ENCODE measurements around the gene TEKT5.
"Not testable (repeated sequence)": the region's sequence is repeated elsewhere in the genome, so short reads cannot be mapped to it uniquely, and the experiment has no call there.

Gene TEKT5

GRCh38 chr16:10694830-10695229, at the start of gene TEKT5:
Gene TEKT5 (minus strand): TSS chr16:10694930. CDS start chr16:10694873, 57 bp downstream.
- DNase-seq = no peak

- peak; percentile 100 for DNase-seq
Observed at GRCh38 chr16:10743610-10744369, 49.1 kb upstream of the TEKT5 start, which contains the start of gene NUBP1. Gene NUBP1 (plus strand): TSS chr16:10743842. CDS start chr16:10743864, 22 bp downstream.

DNA sequence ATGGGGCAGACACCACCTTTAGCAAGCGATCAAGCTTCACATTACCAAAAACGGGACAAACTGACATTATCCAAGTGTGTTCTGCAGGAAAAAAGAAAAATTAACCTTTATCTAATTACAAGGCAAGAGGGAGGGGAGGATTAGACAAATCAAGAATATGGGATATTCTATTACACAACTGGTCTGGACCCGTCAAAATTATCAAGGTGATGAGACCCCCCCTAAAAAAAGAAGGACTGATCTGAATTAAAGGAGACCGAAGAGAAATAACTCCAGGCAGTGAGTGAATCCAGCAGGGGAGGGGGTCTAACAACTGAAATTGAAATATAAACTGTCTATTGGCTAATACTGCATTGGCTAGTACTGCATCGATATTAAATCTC, 48.5 kb upstream of the TEKT5 start:
- no peak for DNase-seq

DNA sequence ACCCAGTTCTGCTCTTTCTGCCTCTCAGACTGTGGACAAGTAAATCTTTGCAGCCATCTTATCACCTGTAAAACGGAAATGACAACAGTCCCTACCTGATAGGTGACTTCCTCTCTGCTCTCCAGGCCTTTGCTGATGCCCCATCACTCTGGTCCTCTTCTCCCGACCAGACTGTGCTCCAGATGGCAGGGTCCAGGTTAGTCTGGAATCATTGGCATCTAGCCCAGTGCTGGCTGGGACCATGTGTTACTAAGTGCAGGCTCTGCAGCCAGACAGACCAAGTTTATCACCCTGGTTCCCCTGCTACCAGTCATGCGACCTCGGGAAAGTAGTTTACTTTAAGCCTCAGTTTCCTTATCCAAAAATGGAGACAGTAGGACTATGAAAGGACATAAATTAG, 47.1 kb upstream of the TEKT5 start:
- DNase-seq = no peak

DNA sequence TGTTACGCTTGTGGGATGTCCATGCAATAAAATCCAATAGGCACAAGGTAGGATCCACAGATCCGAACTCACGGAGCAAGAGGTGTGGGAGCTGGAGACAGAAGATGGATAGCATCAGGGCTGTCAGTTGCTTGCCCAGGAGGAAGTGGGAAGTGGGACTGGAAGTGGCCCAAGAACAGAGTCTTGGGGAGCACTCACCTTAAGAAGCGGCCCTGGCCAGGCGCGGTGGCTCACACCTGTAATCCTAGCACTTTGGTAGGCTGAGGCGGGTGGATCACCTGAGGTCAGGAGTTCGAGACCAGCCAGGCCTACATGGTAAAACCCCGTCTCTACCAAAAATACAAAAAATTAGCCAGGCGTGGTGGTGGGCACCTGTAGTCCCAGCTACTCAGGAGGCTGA, 46.5 kb upstream of the TEKT5 start:
- not testable (repeated sequence) for DNase-seq

DNA sequence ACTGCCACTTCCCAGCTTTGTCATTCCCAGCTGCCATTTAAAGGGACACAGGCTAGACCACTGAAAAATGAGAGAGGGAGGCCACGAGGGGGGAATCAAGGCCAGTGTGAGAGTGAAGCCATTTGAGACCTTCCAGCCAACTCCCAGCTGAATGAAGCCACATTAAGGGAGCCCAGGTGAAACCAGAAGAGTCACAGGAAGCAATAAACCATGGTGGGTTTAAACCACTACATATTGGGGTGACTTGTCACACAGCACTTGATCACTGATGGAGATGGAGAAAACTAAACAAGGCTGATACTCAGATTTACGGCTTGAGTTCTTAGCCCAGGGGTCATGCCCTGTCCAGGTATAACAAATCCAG, 46.1 kb upstream of the TEKT5 start:
- DNase-seq = no peak

DNA sequence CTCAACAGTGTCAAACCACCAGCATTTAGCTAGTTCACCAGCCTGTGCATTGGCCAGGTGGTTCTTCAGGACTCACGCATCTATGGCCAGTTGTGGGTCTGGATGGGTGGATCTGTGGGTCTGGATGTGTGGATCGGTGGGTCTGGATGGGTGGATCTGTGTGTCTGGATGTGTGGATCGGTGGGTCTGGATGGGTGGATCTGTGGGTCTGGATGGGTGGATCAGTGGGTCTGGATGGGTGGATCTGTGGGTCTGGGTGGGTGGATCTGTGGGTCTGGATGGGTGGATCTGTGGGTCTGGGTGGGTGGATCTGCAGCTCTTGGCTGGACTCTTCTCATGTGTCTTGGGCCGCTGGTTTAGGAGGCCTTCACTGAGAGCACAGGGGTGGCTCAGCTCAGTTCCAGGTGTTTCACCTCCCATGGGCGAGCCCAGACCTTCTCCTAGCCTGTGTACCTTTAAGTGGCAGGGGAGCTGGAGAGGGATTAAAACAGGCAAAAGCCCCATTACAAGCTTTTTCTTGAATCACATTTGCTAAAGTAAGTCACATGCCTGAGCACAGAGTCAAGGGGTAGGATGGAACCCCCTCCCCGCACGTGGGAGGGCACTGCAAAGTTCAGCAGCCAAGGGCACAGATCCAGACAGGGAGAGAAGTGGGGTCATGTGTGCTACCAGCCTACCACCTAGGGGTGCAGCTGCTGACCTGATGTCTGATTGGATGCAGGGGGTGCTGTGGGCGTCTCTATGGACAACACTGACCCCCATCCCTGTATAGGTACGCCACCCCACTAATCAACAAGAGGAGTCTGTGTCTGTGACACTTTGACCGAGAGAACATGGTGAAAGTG, 45.5 kb upstream of the TEKT5 start:
- no peak for DNase-seq

DNA sequence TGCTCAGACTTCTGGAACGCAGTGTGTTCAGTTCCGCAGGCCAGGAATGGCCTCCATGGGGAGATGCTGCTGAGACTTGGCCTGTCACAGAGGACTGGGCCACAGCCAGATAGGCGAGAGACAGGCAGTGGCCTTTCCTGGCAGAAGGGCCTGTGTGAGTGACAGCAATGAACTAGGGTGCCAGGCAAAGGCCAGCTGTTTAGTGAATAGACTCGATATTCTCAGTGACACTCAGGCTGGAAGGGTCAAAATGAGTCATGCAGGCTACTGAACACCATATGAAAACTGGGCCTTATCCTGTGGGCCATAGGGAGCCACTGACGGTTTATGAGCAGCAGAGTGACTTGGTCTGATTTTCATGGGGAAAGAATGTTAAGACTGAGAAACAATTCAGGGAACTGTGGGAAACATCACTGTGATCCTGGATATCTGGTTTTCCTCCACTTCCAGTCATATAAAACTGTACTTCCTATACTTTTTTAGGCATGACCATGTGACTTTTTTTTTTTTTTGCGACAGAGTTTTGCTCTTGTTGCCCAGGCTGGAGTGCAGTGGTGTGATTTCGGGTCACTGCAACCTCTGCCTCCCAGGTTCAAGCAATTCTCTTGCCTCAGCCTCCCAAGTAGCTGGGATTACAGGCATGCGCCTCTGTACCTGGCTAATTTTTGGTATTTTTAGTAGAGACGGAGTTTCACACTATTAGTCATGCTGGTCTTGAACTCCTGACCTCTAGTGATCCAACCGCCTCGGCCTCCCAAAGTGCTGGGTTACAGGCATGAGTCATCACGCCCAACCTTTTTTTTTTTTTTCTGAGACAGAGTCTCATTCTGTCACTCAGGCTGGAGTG, 43.7 kb upstream of the TEKT5 start:
- peak; percentile 28 for DNase-seq

GRCh38 chr16:10737068-10737625, 42.4 kb upstream of the TEKT5 start:
- peak; percentile 44 for DNase-seq

- DNase-seq = no peak
Observed at GRCh38 chr16:10731790-10732189, 37.1 kb upstream of the TEKT5 start.

GRCh38 chr16:10729104-10730048, 34.6 kb upstream of the TEKT5 start:
- DNase-seq = no peak

DNA sequence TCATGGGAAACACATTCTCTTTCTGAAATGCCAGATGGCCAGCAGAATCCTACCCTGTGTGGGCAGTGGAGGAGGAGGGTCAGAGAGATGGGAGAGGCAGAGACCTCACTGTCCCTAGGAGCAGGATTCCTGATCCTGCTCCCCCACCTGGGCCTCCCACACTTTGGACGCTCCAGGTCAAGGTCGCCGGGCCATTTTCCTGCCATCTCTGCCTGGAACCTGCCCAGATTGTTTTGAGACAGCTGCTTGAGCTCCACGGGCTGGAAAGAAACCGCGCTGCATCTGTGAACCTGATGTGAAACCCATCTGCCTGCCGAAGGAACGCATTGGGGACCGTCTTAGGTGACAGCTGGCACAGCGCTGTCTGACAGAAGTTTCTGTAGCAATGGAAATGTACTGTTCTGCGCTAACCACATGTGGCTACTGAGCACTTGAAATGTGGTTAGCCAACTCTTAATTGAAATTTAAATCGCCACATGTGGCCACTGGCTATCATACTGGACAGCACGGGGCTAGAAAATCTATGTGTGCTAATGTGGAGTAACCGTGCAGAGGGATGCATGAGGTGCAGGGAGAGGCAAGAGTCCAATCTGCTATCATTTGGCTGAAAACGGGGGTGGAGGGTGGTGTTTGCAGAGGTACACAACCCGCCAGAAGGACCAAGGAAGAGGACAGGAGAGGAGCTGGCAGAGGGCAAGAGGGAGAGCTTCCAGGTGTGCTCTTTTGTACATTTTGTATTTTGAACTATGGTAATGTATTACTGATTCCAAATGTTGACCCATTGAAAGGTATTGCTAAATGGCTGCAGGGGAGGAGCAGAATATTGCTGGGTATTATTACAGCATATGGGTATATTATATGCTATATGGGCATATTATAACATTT, 33.5 kb upstream of the TEKT5 start:
- DNase-seq = no peak

- DNase-seq = no peak
Observed at GRCh38 chr16:10708969-10709368, 14.2 kb upstream of the TEKT5 start.

DNA sequence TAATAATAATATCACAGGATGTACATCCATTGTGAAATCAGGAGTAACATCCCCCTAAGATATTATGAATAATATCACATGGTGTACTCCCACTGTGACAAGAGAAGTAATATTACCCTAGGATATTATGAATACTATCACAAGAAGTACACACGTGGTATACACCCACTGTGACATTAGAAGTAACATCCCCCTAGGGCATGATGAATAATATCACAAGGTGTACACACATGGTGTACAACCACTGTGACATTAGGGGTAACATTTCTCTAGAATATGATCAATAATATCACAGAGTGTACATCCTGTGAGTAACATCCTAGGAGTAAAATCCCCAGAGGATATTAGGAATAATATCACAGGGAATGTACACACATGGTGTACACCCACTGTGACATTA, 5.0 kb upstream of the TEKT5 start:
- no peak for DNase-seq

DNA sequence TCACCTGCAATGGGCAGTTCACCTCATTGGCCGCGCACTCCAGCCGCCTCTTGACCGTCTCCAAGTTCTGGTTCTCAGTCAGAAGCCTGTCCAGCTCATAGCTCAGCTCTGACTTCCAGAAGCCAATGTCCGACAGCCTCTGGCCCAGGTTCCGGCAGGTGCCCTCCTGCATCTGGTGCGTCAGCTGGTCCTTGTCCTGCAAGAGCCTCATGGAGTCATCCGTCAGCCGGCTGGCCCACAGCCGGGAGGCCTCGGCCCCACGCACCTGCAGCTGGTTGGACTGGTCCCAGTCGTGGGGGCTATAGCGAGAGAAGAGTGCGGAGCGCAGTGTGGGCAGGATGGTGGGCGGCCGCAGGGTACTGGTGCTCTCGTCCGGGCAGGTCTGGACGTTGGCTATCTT, 424 bp downstream of the TEKT5 start:
- no peak for DNase-seq

GRCh38 chr16:10693889-10694288, 841 bp downstream of the TEKT5 start:
- no peak for DNase-seq

DNA sequence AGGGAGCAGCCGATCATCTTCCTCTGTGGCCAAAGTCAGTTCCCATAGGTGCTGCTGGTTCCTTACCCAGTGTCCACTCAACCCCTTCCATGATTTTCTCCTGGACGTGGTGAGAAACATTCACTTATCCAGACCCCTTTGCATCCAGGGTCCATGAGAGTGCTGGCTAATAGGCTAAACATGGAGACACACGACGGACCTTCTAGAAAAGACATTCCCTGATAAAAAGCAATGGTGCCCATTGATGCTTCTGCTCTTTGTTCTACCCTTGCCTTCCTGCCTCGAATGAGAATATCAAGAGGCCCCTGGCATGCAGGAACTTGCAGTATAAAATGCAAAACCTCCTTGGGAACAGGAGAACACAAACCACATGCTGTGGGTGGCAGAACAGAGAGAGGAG, 2.3 kb downstream of the TEKT5 start:
- no peak for DNase-seq

- no peak for DNase-seq
Observed at GRCh38 chr16:10688726-10689125, 6.0 kb downstream of the TEKT5 start.

DNA sequence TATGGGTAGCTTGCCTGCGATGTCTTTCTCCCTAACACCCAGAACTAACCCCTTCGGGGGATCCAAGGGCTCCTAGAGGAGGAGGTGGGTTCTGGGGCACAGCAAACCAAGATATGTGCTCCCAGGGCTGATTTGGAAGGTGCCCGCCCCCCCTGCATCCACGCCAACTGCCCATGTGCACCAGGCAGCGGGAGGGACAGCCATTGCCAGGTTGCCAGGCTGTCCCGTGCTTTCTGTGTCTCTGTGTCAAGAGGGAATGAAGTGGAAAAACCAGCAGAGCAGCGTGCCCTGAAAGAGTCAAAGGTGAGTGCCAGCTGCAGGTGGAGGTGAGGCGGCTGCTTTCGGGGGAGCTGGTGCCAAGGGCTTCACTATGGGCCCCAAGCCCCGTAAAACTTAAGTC, 6.4 kb downstream of the TEKT5 start:
- no peak for DNase-seq

- DNase-seq = no peak
Observed at GRCh38 chr16:10685709-10686108, 9.0 kb downstream of the TEKT5 start.
